Heart right ventricle (tissue), 16 donors: ENCODE data around the gene C13orf46. TPM values are rescaled to one million over a fixed set of nuclear protein-coding genes. Genes with fewer than 3 reads are reported as not detected.

ENCODE experiments used
- ATAC-seq, 8 donors: fragments of 200-7000 bp; cut with Tn5 transposase; one replicate each; pipeline ENCODE4 v1.9.1; 2020; ENCODE audit warnings: mild to moderate bottlenecking in 8 of 8, moderate library complexity in 8 of 8, moderate number of reproducible peaks in 1 of 8
- DNase-seq, 2 donors: peaks; one replicate each; pipeline ENCODE4 v3.0.0-alpha.2; 2020
- H3K27ac ChIP-seq, 10 donors: fragments of 200-600 bp; sonication (generic) in 2 of 10; one replicate each; pipeline versions ENCODE4 v1.5.0 to v1.8.0; 2020 to 2022; ENCODE audit warnings: mild to moderate bottlenecking in 3 of 10
- H3K27me3 ChIP-seq, 7 donors: fragments of 200-600 bp; one replicate each; pipeline ENCODE4 v1.8.0; 2021 to 2022; ENCODE audit warnings: mild to moderate bottlenecking in 2 of 7
- H3K36me3 ChIP-seq, 9 donors: fragments of 200-600 bp; sonication (generic) in 1 of 9; one replicate each; pipeline versions ENCODE4 v1.5.0 to v1.8.0; 2020 to 2022; ENCODE audit warnings: mild to moderate bottlenecking in 2 of 9
- H3K4me1 ChIP-seq, 9 donors: fragments of 200-600 bp; sonication (generic) in 1 of 9; one replicate each; pipeline versions ENCODE4 v1.5.0 to v1.8.0; 2020 to 2022; ENCODE audit warnings: mild to moderate bottlenecking in 4 of 9
- H3K4me3 ChIP-seq, 10 donors: fragments of 200-600 bp; sonication (generic) in 2 of 10; one replicate each; pipeline versions ENCODE4 v1.5.0 to v1.8.0; 2020 to 2022; ENCODE audit warnings: mild to moderate bottlenecking in 7 of 10, moderate library complexity in 2 of 10
- H3K9me3 ChIP-seq, 11 donors: fragments of 200-600 bp in 10 of 11; sonication (generic) in 2 of 11; one replicate each; pipeline versions ENCODE4 v1.5.0 to v1.8.0; 2013 to 2022; ENCODE audit warnings: mild to moderate bottlenecking in 2 of 11, control low read depth in 1 of 11, moderate library complexity in 1 of 11
- WGBS, 2 donors: extraction: QIAGEN DNeasy Blood & Tissue Kit; methylation state at CpG; one replicate each; pipeline ENCODE4 v1.1.7; 2013; ENCODE audit warnings: inconsistent platforms in 1 of 2; 5-methylcytosine and 5-hydroxymethylcytosine counted together
- intact Hi-C, 10 donors: fragments of 100-400 bp; cut with DNase I; formaldehyde crosslinking; loops; one replicate each; pipeline versions ENCODE4 v1.11.1 to v1.14.2; 2022
- polyA plus RNA-seq, 2 donors: library from polyadenylated mRNA; stranded (reverse); fragments of 200-250 nt; gene quantifications; one replicate each; pipeline ENCODE4 v1.2.3, GENCODE V29; 2013
- total RNA-seq, 10 donors: library from RNA; stranded (reverse); fragmentation: NEBNext Ultra II Directional in 3 of 10; extraction: Animal tissue kit (Norgen Biotek cat#: 25700) in 3 of 10; gene quantifications; one replicate each; pipeline versions ENCODE4 v1.2.1 to v1.2.4, GENCODE V29; 2021 to 2023
- TF ChIP-seq, protein P1 (sequence below), 9 donors: fragments of 200-600 bp; sonication (generic) in 2 of 9; IDR thresholded peaks; one replicate each; pipeline versions ENCODE4 v1.5.0 to v1.8.0; 2021 to 2022; ENCODE audit warnings: antibody characterized with exemption in 9 of 9, mild to moderate bottlenecking in 5 of 9, moderate library complexity in 1 of 9
- donor health status: Arrhythmogenic right ventricular cardiomyopathy.
- donor health status: ischemic (EF 13 %, LVEDD 7.1; RV severe dilation, severe dysfunction).
- donor health status: healthy with polysubstance abuse.
- donor health status: DM: no; HTN: yes; CAD: no.
- donor health status: DM: no; HTN: no; CAD: no.
- donor health status: ischemic (EF 25% LVEDD 6.9; RV normal size, moderate dysfunction).
- donor health status: ischemic (EF 25% LVEDD 5.7; RV mildly dilated, moderate dysfunction).
- donor health status: healthy.
- donor health status: DM: yes; HTN: yes; CAD: no.
- donor health status: Ischemic cardiomyopathy.
- donor health status: ischemic (EF 35%, LVEDD 5.7; RV mildly dilated, moderate dysfunction).
- donor health status: nonischemic (EF 11% LVEDD 7.7; RV severe dilation, severe dysfunction).
- donor health status: DM: yes; HTN: yes; CAD: no.
- donor health status: PGD.
- donor health status: ischemic (EF 29% LVEDD 5.4; RV normal size, mild dysfunction).
- donor health status: nonischemic (EF 23%, LVEDD 6.1; RV moderate dilation, normal function).

C13orf46 gene
- total and polyA plus RNA-seq, 12 donors, result 0.09 to 0.80 (median 0.23) TPM

GRCh38 chr13:114017028-114017630 is 43.3 kb upstream of the C13orf46 start:
- ATAC-seq (no peak), DNase-seq (peak in 1 of 2 donors; percentile 14)
- Histone ChIP-seq H3K27ac (no peak overlapping the region), H3K36me3 (peaks cover 0 to 84% (median 19%) of the 10 kb centered on the region in 9 donors), H3K4me1 (peaks cover 0 to 8% (median 0%) of the 10 kb centered on the region in 9 donors), H3K27me3 (no peaks in the 10 kb centered on the region), H3K9me3 (no peaks in the 10 kb centered on the region), H3K4me3 (no peak overlapping the region)
- TF ChIP-seq, protein P1, sequence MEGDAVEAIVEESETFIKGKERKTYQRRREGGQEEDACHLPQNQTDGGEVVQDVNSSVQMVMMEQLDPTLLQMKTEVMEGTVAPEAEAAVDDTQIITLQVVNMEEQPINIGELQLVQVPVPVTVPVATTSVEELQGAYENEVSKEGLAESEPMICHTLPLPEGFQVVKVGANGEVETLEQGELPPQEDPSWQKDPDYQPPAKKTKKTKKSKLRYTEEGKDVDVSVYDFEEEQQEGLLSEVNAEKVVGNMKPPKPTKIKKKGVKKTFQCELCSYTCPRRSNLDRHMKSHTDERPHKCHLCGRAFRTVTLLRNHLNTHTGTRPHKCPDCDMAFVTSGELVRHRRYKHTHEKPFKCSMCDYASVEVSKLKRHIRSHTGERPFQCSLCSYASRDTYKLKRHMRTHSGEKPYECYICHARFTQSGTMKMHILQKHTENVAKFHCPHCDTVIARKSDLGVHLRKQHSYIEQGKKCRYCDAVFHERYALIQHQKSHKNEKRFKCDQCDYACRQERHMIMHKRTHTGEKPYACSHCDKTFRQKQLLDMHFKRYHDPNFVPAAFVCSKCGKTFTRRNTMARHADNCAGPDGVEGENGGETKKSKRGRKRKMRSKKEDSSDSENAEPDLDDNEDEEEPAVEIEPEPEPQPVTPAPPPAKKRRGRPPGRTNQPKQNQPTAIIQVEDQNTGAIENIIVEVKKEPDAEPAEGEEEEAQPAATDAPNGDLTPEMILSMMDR (IDR thresholded peaks at IDR 0.05), result peak in 4 of 9 donors; percentile 8 to 31 (median 13)
- 89% methylated on average over 29 of the region's 29 CpGs for WGBS, 2 donors
- intact Hi-C loops, result no loop called here

DNA sequence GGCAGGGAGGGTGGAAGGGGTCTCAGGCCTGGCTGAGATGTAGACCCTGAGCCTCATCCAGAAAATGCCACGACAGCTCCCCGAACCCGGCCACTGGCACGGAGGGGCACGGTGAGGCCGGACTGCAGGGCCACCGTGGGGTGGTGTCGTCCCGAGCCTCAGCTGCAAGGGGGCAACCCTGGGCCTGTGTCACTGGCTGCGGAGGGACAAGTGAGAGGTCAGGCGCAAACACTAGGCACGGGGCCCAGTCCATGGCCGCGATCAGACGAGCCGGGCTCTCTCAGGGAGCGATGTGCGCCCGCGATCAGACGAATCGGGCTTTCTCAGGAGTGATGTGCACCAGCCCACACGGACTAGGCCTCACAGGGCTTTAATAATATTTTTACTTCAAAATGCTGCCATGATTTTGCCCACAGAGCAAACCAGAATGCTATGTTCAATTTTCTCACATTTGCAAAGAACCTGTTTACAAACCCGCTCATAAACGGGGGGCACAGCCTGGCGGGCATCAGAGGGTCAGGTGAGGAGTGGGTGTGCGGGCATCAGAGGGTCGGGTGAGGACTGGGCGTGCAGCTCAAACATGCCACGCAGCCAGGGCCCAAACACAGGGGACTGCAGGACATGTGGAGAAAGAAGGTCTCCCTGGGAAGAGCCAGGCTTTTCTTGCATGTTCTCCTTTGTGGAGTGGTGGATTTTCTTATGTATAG is 42.6 kb upstream of the C13orf46 start:
- no peak for ATAC-seq
- Histone ChIP-seq H3K4me3 (no peak overlapping the region), H3K4me1 (peaks cover 0 to 8% (median 0%) of the 10 kb centered on the region in 9 donors), H3K36me3 (peaks cover 0 to 83% (median 18%) of the 10 kb centered on the region in 9 donors), H3K9me3 (no peaks in the 10 kb centered on the region), H3K27ac (no peak overlapping the region), H3K27me3 (no peaks in the 10 kb centered on the region)
- no peak for DNase-seq
- WGBS, 2 donors, result 94 to 97% methylated on average over 30 of the region's 30 CpGs
- intact Hi-C loops, result no loop called here
- TF ChIP-seq, protein P1 (IDR thresholded peaks at IDR 0.05), result no peak

DNA sequence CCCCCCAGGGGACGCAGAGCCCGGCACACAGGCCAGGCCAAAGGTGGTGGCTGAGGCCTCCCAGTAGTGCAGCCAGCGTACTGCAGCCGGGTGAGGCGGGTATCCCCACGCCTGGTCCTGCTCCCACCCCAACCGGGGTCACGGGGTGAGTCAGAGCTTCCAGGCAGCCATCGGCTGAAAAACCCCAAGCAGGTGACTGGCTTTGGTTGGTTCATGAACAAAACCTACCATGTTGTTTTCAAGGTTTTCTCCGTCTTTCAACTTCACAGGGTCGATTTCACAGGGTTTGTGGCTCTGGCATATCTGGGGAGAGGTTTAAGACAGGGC is 42.1 kb upstream of the C13orf46 start:
- H3K36me3 ChIP-seq, result peaks cover 0 to 83% (median 12%) of the 10 kb centered on the region in 9 donors
- DNase-seq, result no peak
- peak overlapping the region in 2 of 10 donors; percentile 16 to 44 for H3K27ac ChIP-seq
- H3K4me1 ChIP-seq, result peaks cover 0 to 8% (median 0%) of the 10 kb centered on the region in 9 donors
- TF ChIP-seq, protein P1 (IDR thresholded peaks at IDR 0.05), result no peak
- H3K9me3 ChIP-seq, result no peaks in the 10 kb centered on the region
- intact Hi-C loops, result no loop called here
- peak in 1 of 8 donors; percentile 10 for ATAC-seq
- H3K27me3 ChIP-seq, result no peaks in the 10 kb centered on the region
- 84% methylated on average over 11 of the region's 11 CpGs for WGBS, 2 donors
- no peak overlapping the region for H3K4me3 ChIP-seq

DNA sequence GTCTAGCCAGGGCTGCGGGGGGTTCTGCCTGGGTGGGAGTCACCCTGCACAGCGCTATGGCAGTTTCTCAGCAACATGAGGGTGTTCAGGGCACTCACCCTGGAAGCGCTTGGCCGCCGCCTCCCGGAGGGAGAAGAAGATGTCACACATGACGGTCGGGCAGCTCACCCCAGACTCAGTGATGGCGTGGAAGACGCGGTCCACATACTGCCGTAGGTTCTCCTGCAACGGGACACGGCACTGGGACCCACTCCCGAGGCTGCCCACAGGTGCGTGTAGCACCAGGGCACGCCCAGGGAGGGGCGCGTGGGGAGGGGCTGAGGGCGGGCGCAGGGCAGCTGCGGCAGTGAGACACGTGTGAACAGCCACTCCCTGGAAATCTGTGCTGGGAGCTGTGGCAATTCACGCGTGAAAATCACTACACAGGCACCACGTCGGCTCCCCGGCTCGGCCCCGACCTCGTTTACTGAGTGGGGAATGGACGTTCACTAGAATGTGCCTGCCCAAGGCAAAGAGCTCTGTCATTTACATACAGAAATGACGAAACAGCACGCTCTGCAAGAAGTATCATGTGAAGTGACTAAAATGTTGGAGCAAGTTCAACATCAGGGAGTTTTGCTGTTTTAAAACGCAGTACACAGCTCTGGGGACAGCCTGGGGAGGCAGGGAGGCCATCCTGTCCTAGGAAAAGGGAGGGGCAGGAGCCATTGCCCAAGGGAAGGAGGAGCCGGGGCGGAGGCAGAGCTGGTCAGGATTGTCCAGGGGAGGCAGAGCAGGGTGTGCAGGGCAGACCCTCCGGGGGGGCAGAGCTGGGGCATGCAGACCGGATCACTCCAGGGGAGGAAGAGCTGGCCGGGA is 41.5 kb upstream of the C13orf46 start:
- peaks cover 0 to 8% (median 0%) of the 10 kb centered on the region in 9 donors for H3K4me1 ChIP-seq
- intact Hi-C loops, result no loop called here
- H3K9me3 ChIP-seq, result no peaks in the 10 kb centered on the region
- ATAC-seq (peak in 6 of 8 donors; percentile 41 to 80 (median 66)), DNase-seq (peak; percentile 38 to 50)
- peak overlapping the region in 3 of 10 donors; percentile 25 to 44 (median 38) for H3K27ac ChIP-seq
- TF ChIP-seq, protein P1 (IDR thresholded peaks at IDR 0.05), result no peak
- no peak overlapping the region for H3K4me3 ChIP-seq
- WGBS, 2 donors, result 88 to 90% methylated on average over 40 of the region's 40 CpGs
- peaks cover 0 to 82% (median 9%) of the 10 kb centered on the region in 9 donors for H3K36me3 ChIP-seq
- no peaks in the 10 kb centered on the region for H3K27me3 ChIP-seq
